Vagina (tissue), 2 donors: Measurements from ENCODE around the gene ABAT. TPM values are rescaled to one million over a fixed set of nuclear protein-coding genes. Genes with fewer than 3 reads are reported as not detected.
A peak's percentile ranks its signal among the peaks of the same experiment; 100 is the strongest.

Experiments used
- DNase-seq, 2 donors: peaks; one replicate each; pipeline ENCODE4 v3.0.0-alpha.2; 2017; ENCODE audit errors: extremely low spot score in 2 of 2
- H3K27ac ChIP-seq: fragments of 200-600 bp; sonication (generic); one replicate; pipeline ENCODE4 v1.5.1; 2019
- H3K27me3 ChIP-seq: fragments of 200-600 bp; sonication (generic); one replicate; pipeline ENCODE4 v1.5.1; 2019
- H3K36me3 ChIP-seq, 2 donors: fragments of 200-600 bp; sonication (generic); one replicate each; pipeline ENCODE4 v1.5.1; 2017 to 2019
- H3K4me1 ChIP-seq: fragments of 200-600 bp; sonication (generic); one replicate; pipeline ENCODE4 v1.5.1; 2019
- H3K4me3 ChIP-seq, 2 donors: fragments of 200-600 bp; sonication (generic); 1 replicate in 1 of 2; 2 replicates in 1 of 2; pipeline ENCODE4 v1.5.1; 2016 to 2019
- H3K9me3 ChIP-seq: fragments of 200-600 bp; sonication (generic); one replicate; pipeline ENCODE4 v1.5.1; 2019
- CTCF ChIP-seq, 3 experiments: fragments of 450-650 bp in 2 of 3; fragments of 200-600 bp in 1 of 3; sonication (generic) in 1 of 3; IDR thresholded peaks; one replicate each; pipeline ENCODE4 v1.5.1; 2017 to 2019; ENCODE audit warnings: antibody characterized with exemption in 3 of 3, mild to moderate bottlenecking in 2 of 3, moderate library complexity in 2 of 3
- POLR2A ChIP-seq, 2 donors: fragments of 450-650 bp; IDR thresholded peaks; one replicate each; pipeline ENCODE4 v1.6.1; 2017; ENCODE audit warnings: antibody characterized with exemption in 2 of 2, mild to moderate bottlenecking in 2 of 2, moderate library complexity in 2 of 2
- POLR2AphosphoS5 ChIP-seq, 2 donors: sonication (generic); formaldehyde crosslinking; IDR thresholded peaks; one replicate each; pipeline ENCODE4 v1.9.0; 2017; ENCODE audit warnings: antibody characterized with exemption in 2 of 2, mild to moderate bottlenecking in 2 of 2, low read depth in 1 of 2; ENCODE audit not compliant: insufficient read depth in 1 of 2
- intact Hi-C: fragments of 100-400 bp; cut with DNase I; formaldehyde crosslinking; loops from one replicate; pipeline ENCODE4 v1.15.1; 2023
- total RNA-seq: library from RNA; depleted of rRNA; stranded (reverse); fragments of >200 nt; gene quantifications from one replicate; pipeline ENCODE4 v1.2.3, GENCODE V29; 2016

Gene ABAT
- total RNA-seq, 1 donor from 2014 or later = 3.9 TPM

- DNase-seq = no peak
- Histone ChIP-seq H3K27ac (no peak overlapping the region), H3K36me3 (no peaks in the 10 kb centered on the region), H3K4me1 (peaks cover 37% of the 10 kb centered on the region), H3K27me3 (no peaks in the 10 kb centered on the region), H3K9me3 (no peaks in the 10 kb centered on the region), H3K4me3 (no peak overlapping the region)
- intact Hi-C loops = loop anchor here (10.0 kb wide), 1 partner anchor 130 kb away; no protein-coding TSS in a partner anchor
- TF ChIP-seq POLR2AphosphoS5 (IDR thresholded peaks at IDR 0.05; ENCODE audit: insufficient read depth in 1 of 2, low read depth in 1 of 2) (no peak), CTCF (IDR thresholded peaks at IDR 0.05) (no peak), POLR2A (IDR thresholded peaks at IDR 0.05) (no peak)
Observed at GRCh38 chr16:8795091-8795490, 120.7 kb downstream of the ABAT start.

- Histone ChIP-seq H3K27me3 (no peaks in the 10 kb centered on the region), H3K9me3 (no peaks in the 10 kb centered on the region), H3K4me3 (no peak overlapping the region), H3K27ac (no peak overlapping the region), H3K36me3 (no peaks in the 10 kb centered on the region), H3K4me1 (peaks cover 43% of the 10 kb centered on the region)
- intact Hi-C loops = loop anchor here (2.0 to 10.0 kb wide), 2 partner anchors 73 to 131 kb away; partner anchors contain the start of gene CARHSP1
- no peak for TF ChIP-seq POLR2A (IDR thresholded peaks at IDR 0.05)
- TF ChIP-seq POLR2AphosphoS5 (IDR thresholded peaks at IDR 0.05; ENCODE audit: insufficient read depth in 1 of 2, low read depth in 1 of 2) = no peak
- TF ChIP-seq CTCF (IDR thresholded peaks at IDR 0.05) = no peak
- no peak for DNase-seq
Observed at GRCh38 chr16:8795818-8796217, 121.4 kb downstream of the ABAT start.

GRCh38 chr16:8796469-8797363 is 122.3 kb downstream of the ABAT start:
- H3K9me3 ChIP-seq = no peaks in the 10 kb centered on the region
- TF ChIP-seq CTCF (IDR thresholded peaks at IDR 0.05) = no peak
- TF ChIP-seq POLR2A (IDR thresholded peaks at IDR 0.05) = no peak
- peak overlapping the region; percentile 59 for H3K27ac ChIP-seq
- no peaks in the 10 kb centered on the region for H3K36me3 ChIP-seq
- no peak for DNase-seq
- intact Hi-C loops = loop anchor here (2.0 to 10.0 kb wide), 2 partner anchors 72 to 132 kb away; partner anchors contain the start of gene CARHSP1
- H3K4me3 ChIP-seq = peak overlapping the region; percentile 95 to 98
- H3K27me3 ChIP-seq = no peaks in the 10 kb centered on the region
- peaks cover 45% of the 10 kb centered on the region for H3K4me1 ChIP-seq

GRCh38 chr16:8797364-8798173 is 123.2 kb downstream of the ABAT start, which contains the start of the genes PMM2 and TMEM186:
PMM2 (plus strand) TSS chr16:8797839; CDS start chr16:8797883, 44 bp downstream.
TMEM186 (minus strand) TSS chr16:8797639; CDS start chr16:8797614, 25 bp downstream.
- TF ChIP-seq CTCF (IDR thresholded peaks at IDR 0.05) (peak in 1 of 3 experiments; percentile 8), POLR2AphosphoS5 (IDR thresholded peaks at IDR 0.05; ENCODE audit: insufficient read depth in 1 of 2, low read depth in 1 of 2) (peak; percentile 93 to 99), POLR2A (IDR thresholded peaks at IDR 0.05) (peak in 1 of 2 donors; percentile 4)
- H3K36me3 ChIP-seq = peaks cover 0 to 7% of the 10 kb centered on the region in 2 donors
- no peaks in the 10 kb centered on the region for H3K27me3 ChIP-seq
- peaks cover 45% of the 10 kb centered on the region for H3K4me1 ChIP-seq
- H3K27ac ChIP-seq = peak within 1 kb of the TSS; percentile 59
- H3K4me3 ChIP-seq = peak within 1 kb of the TSS; percentile 95 to 98
- no peaks in the 10 kb centered on the region for H3K9me3 ChIP-seq
- intact Hi-C loops = loop anchor here (2.0 to 10.0 kb wide), 2 partner anchors 71 to 133 kb away; partner anchors contain the start of gene CARHSP1
- DNase-seq = peak; percentile 97 to 98
